PC-3 (cell line): ENCODE results near the gene MRPL24. TPM values are rescaled to one million over a fixed set of nuclear protein-coding genes. Genes with fewer than 3 reads are reported as not detected.

ENCODE experiments used
- ATAC-seq: fragments of 200-7000 bp; cut with Tn5 transposase; 2 replicates; pipeline ENCODE4 v1.9.1; 2020; ENCODE audit warnings: mild to moderate bottlenecking, moderate library complexity
- BruUV-seq: library from RNA; stranded (reverse); fragments of 400-500 nt; replicated peaks from 2 replicates; lab custom pipeline; 2021; lab: Mats Ljungman, UMichigan
- CTCF ChIA-PET: fragments of 300-600 bp; sonication (Branson Sonifier 250); formaldehyde crosslinking; loops from one replicate; lab custom pipeline; 2022; ENCODE audit warnings: antibody characterized with exemption; lab: Charles Lee
- POLR2A ChIA-PET: fragments of 300-600 bp; sonication (Branson Sonifier 250); formaldehyde crosslinking; loops from one replicate; lab custom pipeline; 2022; ENCODE audit warnings: antibody characterized with exemption; ENCODE audit not compliant: unreplicated experiment; lab: Charles Lee
- DNase-seq: peaks from one replicate; pipeline ENCODE4 v3.0.0-alpha.2; 2015
- H2AFZ ChIP-seq: fragments of 300-600 bp; sonication (generic); 2 replicates; pipeline ENCODE4 v1.6.0; 2016; ENCODE audit warnings: antibody characterized with exemption, low read length
- H3F3A ChIP-seq: fragments of 300-600 bp; sonication (generic); one replicate; pipeline ENCODE4 v1.6.0; 2017; ENCODE audit warnings: antibody characterized with exemption, low read length, control low read depth, mild to moderate bottlenecking; ENCODE audit not compliant: unreplicated experiment
- H3K27ac ChIP-seq: fragments of 300-600 bp; sonication (generic); 2 replicates; pipeline ENCODE4 v1.5.1; 2016; ENCODE audit warnings: mild to moderate bottlenecking, low read length
- H3K27me3 ChIP-seq: fragments of 300-600 bp; sonication (generic); 2 replicates; pipeline ENCODE4 v1.6.1; 2016; ENCODE audit warnings: low read length, mixed read lengths
- H3K36me3 ChIP-seq: fragments of 300-600 bp; sonication (generic); 2 replicates; pipeline ENCODE4 v1.6.1; 2016; ENCODE audit warnings: low read depth, mixed run types, low read length, mixed read lengths
- H3K4me1 ChIP-seq: fragments of 300-600 bp; sonication (generic); 2 replicates; pipeline ENCODE4 v1.5.1; 2016; ENCODE audit warnings: low read length; ENCODE audit not compliant: insufficient read depth
- H3K4me2 ChIP-seq: fragments of 300-600 bp; sonication (generic); 2 replicates; pipeline ENCODE4 v1.6.0; 2016; ENCODE audit warnings: low read length
- H3K4me3 ChIP-seq: fragments of 300-600 bp; sonication (generic); 2 replicates; pipeline ENCODE4 v1.5.1; 2016; ENCODE audit warnings: mild to moderate bottlenecking, low read length, mixed read lengths
- H3K79me2 ChIP-seq: fragments of 300-600 bp; sonication (generic); 2 replicates; pipeline ENCODE4 v1.6.1; 2017; ENCODE audit warnings: low read length, mixed read lengths
- H3K9ac ChIP-seq: fragments of 300-600 bp; sonication (generic); 2 replicates; pipeline ENCODE4 v1.6.0; 2016; ENCODE audit warnings: mild to moderate bottlenecking, low read length
- H3K9me2 ChIP-seq: fragments of 300-600 bp; sonication (generic); replicated peaks from 2 replicates; pipeline ENCODE4 v1.6.1; 2016; ENCODE audit warnings: mixed run types, low read length, mixed read lengths
- H3K9me3 ChIP-seq: fragments of 300-600 bp; sonication (generic); 2 replicates; pipeline ENCODE4 v1.6.1; 2016; ENCODE audit warnings: low read length, mixed read lengths
- H4K20me1 ChIP-seq: fragments of 300-600 bp; sonication (generic); 2 replicates; pipeline ENCODE4 v1.6.1; 2016; ENCODE audit warnings: low read length, mixed read lengths
- CTCF ChIP-seq: fragments of 300-600 bp; sonication (generic); conservative IDR thresholded peaks from 2 replicates; pipeline ENCODE4 v1.5.1; 2017; ENCODE audit warnings: antibody characterized with exemption, low read depth, mild to moderate bottlenecking, low read length
- EZH2 ChIP-seq: fragments of 300-600 bp; sonication (generic); IDR thresholded peaks from one replicate; pipeline ENCODE4 v1.6.1; 2017; ENCODE audit warnings: antibody characterized with exemption, mild to moderate bottlenecking, low read length; ENCODE audit not compliant: unreplicated experiment
- EZH2phosphoT487 ChIP-seq: fragments of 300-600 bp; sonication (generic); IDR thresholded peaks from 2 replicates; pipeline ENCODE4 v1.6.1; 2018; ENCODE audit warnings: mild to moderate bottlenecking, antibody characterized with exemption, low read length, borderline replicate concordance
- intact Hi-C: fragments of 100-400 bp; cut with micrococcal nuclease; formaldehyde crosslinking; loops from 2 replicates; pipeline ENCODE4 v1.9.0; 2023
- total RNA-seq: library from RNA; depleted of rRNA; stranded (reverse); fragments of >200 nt; gene quantifications from 2 replicates; pipeline ENCODE4 v1.2.3, GENCODE V29; 2014

Gene MRPL24
- total RNA-seq, 1 experiment from 2014 or later: 275 TPM

- CTCF ChIA-PET: interaction anchor here (0.6 to 1.6 kb wide), 4 partner anchors 14 to 63 kb away, joined by 3 to 11 read pairs (median 8); partner anchors contain the start of genes NES and PRCC
- Histone ChIP-seq H3K9me3 (no peaks in the 10 kb centered on the region), H3K4me3 (peak overlapping the region; percentile 78), H3K4me1 (peaks cover 16% of the 10 kb centered on the region), H4K20me1 (no peaks in the 10 kb centered on the region), H3K9ac (peak overlapping the region; percentile 94), H2AFZ (peak overlapping the region; percentile 74), H3F3A (peaks cover 12% of the 10 kb centered on the region), H3K27me3 (no peaks in the 10 kb centered on the region), H3K4me2 (peak overlapping the region; percentile 90), H3K79me2 (peaks cover 39% of the 10 kb centered on the region), H3K36me3 (peaks cover 36% of the 10 kb centered on the region), H3K9me2 (no peaks in the 10 kb centered on the region), H3K27ac (peak overlapping the region; percentile 61)
- no peak for TF ChIP-seq EZH2phosphoT487
- TF ChIP-seq CTCF: no peak
- no peak for TF ChIP-seq EZH2
- DNase-seq (peak; percentile 38), ATAC-seq (peak; percentile 5)
- no TSS peak for BruUV-seq
- intact Hi-C loops: no loop called here
- POLR2A ChIA-PET: interaction anchor here (0.9 to 1.7 kb wide), 5 partner anchors 12 to 37 kb away, joined by 4 to 28 read pairs (median 7); partner anchors contain the start of genes ISG20L2, METTL25B and PRCC
Measured at GRCh38 chr1:156740237-156740740, 599 bp downstream of the MRPL24 start.

GRCh38 chr1:156738916-156739315 is 2.0 kb downstream of the MRPL24 start:
- Histone ChIP-seq H4K20me1 (no peaks in the 10 kb centered on the region), H3K4me2 (no peak overlapping the region), H3K27ac (no peak overlapping the region), H3K4me1 (peaks cover 16% of the 10 kb centered on the region), H2AFZ (no peak overlapping the region), H3K79me2 (peaks cover 28% of the 10 kb centered on the region), H3K9me2 (no peaks in the 10 kb centered on the region), H3F3A (peaks cover 12% of the 10 kb centered on the region), H3K4me3 (no peak overlapping the region), H3K9ac (no peak overlapping the region), H3K27me3 (no peaks in the 10 kb centered on the region), H3K9me3 (no peaks in the 10 kb centered on the region), H3K36me3 (peaks cover 25% of the 10 kb centered on the region)
- no peak for ATAC-seq
- intact Hi-C loops: no loop called here
- no peak for DNase-seq
- CTCF ChIA-PET: no interaction called here
- POLR2A ChIA-PET: interaction anchor here (0.6 kb wide), 1 partner anchor 641 kb away, joined by 3 read pairs; no protein-coding TSS in a partner anchor
- TF ChIP-seq EZH2 (no peak), CTCF (no peak), EZH2phosphoT487 (no peak)
- no TSS peak for BruUV-seq

- Histone ChIP-seq H3K4me1 (peaks cover 16% of the 10 kb centered on the region), H3K4me3 (no peak overlapping the region), H3K27me3 (no peaks in the 10 kb centered on the region), H3K36me3 (peaks cover 22% of the 10 kb centered on the region), H3F3A (peaks cover 12% of the 10 kb centered on the region), H3K9me2 (no peaks in the 10 kb centered on the region), H3K9me3 (no peaks in the 10 kb centered on the region), H3K79me2 (peaks cover 25% of the 10 kb centered on the region), H4K20me1 (no peaks in the 10 kb centered on the region), H3K4me2 (no peak overlapping the region), H3K27ac (no peak overlapping the region), H2AFZ (no peak overlapping the region), H3K9ac (no peak overlapping the region)
- CTCF ChIA-PET: no interaction called here
- intact Hi-C loops: no loop called here
- TF ChIP-seq EZH2: no peak
- no peak for TF ChIP-seq EZH2phosphoT487
- no peak for TF ChIP-seq CTCF
- DNase-seq (no peak), ATAC-seq (no peak)
- POLR2A ChIA-PET: interaction anchor here (0.6 kb wide), 1 partner anchor 641 kb away, joined by 3 read pairs; no protein-coding TSS in a partner anchor
- BruUV-seq: no TSS peak
Measured at GRCh38 chr1:156738407-156738806, 2.5 kb downstream of the MRPL24 start.
